Neural crest cell (in vitro differentiated cells): Measurements from ENCODE around the gene KNCN. TPM values are rescaled to one million over a fixed set of nuclear protein-coding genes. Genes with fewer than 3 reads are reported as not detected.

ENCODE experiments used
- DNase-seq: peaks from one replicate; pipeline ENCODE4 v3.0.0; 2021; ENCODE audit warnings: low read depth, mixed read lengths, low spot score
- H3K27ac Mint-ChIP-seq: one replicate; pipeline ENCODE4 v1.8.0; 2021; ENCODE audit warnings: mild to moderate bottlenecking, mixed read lengths; ENCODE audit not compliant: unreplicated experiment
- H3K27me3 Mint-ChIP-seq: 2 replicates; pipeline ENCODE4 v1.8.0; 2021; ENCODE audit warnings: low read depth, mild to moderate bottlenecking, mixed read lengths
- H3K36me3 Mint-ChIP-seq: 2 replicates; pipeline ENCODE4 v1.8.0; 2021; ENCODE audit warnings: low read depth, mild to moderate bottlenecking, mixed read lengths
- H3K4me1 Mint-ChIP-seq: 2 replicates; pipeline ENCODE4 v1.8.0; 2021; ENCODE audit warnings: mixed read lengths
- H3K4me3 Mint-ChIP-seq: one replicate; pipeline ENCODE4 v1.8.0; 2021; ENCODE audit warnings: mild to moderate bottlenecking, mixed read lengths
- H3K9me3 Mint-ChIP-seq: 2 replicates; pipeline ENCODE4 v1.8.0; 2021; ENCODE audit warnings: mixed read lengths
- total RNA-seq: library from RNA; stranded (reverse); gene quantifications from 2 replicates; pipeline ENCODE4 v1.2.1, GENCODE V29; 2021
- TF ChIP-seq, protein P1 (sequence below): fragments of 200-600 bp; sonication (generic); conservative IDR thresholded peaks from 2 replicates; pipeline ENCODE4 v1.5.0; 2021; ENCODE audit warnings: antibody characterized with exemption, mild to moderate bottlenecking

The KNCN gene
- total RNA-seq, 1 donor from 2014 or later, result not detected

DNA sequence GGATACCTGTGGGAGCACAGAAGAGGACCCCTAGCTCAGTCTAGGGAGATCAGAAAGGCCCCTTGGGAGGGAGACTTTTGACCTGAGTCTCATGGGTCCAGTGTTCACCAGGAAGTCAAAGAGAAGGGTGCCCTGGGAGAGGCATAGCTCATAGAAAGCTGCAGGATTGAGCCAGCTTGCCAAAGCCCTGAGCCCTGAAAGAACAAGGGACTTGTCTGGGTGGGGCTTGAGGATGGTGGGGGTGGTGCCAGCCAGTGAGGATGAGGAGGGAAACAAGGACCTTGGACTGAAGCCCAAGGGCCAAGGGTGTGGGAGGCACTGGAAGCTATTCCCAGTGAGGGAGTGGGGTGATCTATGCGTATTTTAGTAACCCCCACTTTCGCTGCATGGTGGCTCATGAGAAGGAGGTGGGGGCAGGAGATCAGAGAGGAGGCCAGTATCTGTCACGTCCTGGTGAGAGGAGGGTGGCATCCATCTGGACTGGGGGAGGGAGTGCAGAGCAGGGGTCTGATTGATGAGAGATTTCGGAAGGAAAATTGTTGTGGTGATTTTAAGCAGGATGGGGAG lies 33.4 kb downstream of the KNCN start:
- H3K4me1 Mint-ChIP-seq, result peaks cover 12% of the 10 kb centered on the region
- no peaks in the 10 kb centered on the region for H3K36me3 Mint-ChIP-seq
- no peaks in the 10 kb centered on the region for H3K9me3 Mint-ChIP-seq
- DNase-seq, result no peak
- TF ChIP-seq, protein P1, sequence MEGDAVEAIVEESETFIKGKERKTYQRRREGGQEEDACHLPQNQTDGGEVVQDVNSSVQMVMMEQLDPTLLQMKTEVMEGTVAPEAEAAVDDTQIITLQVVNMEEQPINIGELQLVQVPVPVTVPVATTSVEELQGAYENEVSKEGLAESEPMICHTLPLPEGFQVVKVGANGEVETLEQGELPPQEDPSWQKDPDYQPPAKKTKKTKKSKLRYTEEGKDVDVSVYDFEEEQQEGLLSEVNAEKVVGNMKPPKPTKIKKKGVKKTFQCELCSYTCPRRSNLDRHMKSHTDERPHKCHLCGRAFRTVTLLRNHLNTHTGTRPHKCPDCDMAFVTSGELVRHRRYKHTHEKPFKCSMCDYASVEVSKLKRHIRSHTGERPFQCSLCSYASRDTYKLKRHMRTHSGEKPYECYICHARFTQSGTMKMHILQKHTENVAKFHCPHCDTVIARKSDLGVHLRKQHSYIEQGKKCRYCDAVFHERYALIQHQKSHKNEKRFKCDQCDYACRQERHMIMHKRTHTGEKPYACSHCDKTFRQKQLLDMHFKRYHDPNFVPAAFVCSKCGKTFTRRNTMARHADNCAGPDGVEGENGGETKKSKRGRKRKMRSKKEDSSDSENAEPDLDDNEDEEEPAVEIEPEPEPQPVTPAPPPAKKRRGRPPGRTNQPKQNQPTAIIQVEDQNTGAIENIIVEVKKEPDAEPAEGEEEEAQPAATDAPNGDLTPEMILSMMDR, result no peak
- H3K27me3 Mint-ChIP-seq, result peaks cover 57% of the 10 kb centered on the region
- no peak overlapping the region for H3K4me3 Mint-ChIP-seq
- H3K27ac Mint-ChIP-seq, result no peak overlapping the region

DNA sequence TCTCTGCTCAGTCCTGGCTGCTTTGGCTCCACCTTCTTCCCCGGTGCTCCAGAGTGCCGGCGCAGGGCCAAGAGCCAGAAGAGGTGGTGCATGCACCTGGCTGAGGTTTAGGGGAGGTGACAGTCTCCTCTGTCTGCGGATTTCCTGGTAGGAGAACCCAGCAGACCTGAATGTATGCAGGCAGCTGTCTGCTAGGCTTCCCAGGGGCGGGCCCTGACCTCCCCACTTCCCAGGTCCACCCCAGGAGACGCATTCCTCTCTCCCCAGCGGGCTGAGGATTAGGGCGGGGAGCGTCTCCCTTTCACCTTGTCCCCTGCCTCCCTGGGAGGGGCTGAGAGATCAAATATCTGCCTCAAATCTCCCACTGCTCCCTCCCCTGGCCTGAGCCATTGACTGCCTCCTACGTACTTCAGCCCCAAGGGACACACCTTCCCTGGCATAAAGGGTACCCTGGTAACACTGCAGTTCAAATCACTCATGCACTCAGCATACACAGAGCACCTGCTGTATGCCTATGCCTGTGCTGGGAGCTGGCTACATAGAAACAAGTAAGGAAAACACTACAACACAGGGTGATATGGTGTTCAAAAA lies 34.3 kb downstream of the KNCN start:
- H3K4me1 Mint-ChIP-seq, result peaks cover 12% of the 10 kb centered on the region
- H3K4me3 Mint-ChIP-seq, result no peak overlapping the region
- TF ChIP-seq, protein P1, result no peak
- no peaks in the 10 kb centered on the region for H3K9me3 Mint-ChIP-seq
- no peak overlapping the region for H3K27ac Mint-ChIP-seq
- H3K36me3 Mint-ChIP-seq, result no peaks in the 10 kb centered on the region
- H3K27me3 Mint-ChIP-seq, result peaks cover 57% of the 10 kb centered on the region
- no peak for DNase-seq

DNA sequence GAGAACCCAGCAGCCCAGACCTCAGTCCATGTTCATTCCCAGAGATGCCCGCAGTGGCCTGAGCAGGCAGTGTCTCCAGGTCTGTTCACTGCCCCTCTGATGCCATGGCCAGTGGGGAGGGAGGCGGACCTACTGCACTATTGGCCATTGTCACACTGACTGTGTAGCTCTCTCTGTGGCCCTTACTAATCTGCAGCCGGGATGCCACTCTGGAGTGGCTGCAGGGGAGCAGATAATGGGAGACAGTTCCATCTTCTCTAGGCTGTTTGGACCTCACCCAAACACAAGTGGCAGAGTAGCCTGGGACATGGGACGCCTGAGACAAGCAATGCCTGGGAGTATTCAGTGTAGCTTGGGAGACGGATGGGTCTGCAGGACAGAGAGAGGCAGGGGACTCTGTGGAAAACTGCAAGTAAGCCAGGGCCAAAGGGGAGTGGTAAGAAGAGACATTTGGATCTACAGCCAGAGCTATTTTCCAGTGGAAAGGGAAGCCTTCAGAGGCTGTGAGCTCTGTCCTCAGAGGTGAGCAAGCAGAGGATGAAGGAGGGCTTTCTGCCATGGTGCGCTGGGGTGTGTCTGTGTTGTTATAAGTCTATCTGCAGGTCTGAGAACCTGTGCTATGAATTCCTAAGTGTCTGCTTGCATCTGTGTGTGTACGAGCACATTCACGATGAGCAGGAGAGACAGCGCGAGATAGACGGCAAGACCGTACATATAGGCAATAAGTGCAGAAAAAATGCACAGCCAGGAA lies 35.1 kb downstream of the KNCN start:
- TF ChIP-seq, protein P1, result no peak
- peaks cover 55% of the 10 kb centered on the region for H3K27me3 Mint-ChIP-seq
- H3K27ac Mint-ChIP-seq, result no peak overlapping the region
- no peaks in the 10 kb centered on the region for H3K9me3 Mint-ChIP-seq
- H3K4me3 Mint-ChIP-seq, result no peak overlapping the region
- H3K36me3 Mint-ChIP-seq, result no peaks in the 10 kb centered on the region
- peaks cover 12% of the 10 kb centered on the region for H3K4me1 Mint-ChIP-seq
- DNase-seq, result no peak

DNA sequence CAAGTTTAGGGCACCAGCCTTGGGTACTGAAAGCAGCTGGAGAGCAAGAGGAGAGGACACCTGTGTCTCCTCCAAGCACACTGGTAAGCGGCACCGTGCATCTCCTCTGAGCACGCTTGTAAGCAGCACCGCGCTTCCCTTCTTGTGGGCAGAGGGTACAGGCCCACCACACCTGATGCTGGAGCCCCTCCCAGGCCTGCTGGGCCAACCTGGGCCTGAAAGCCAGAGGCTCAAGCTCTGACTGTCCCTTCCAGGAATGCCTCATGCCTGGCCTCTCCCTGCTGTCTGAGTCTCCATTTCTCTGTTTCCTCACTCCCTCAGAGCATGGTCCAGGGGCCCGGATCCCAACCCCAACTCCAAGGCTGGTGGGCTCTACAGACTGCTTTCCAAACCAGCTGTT lies 35.9 kb downstream of the KNCN start:
- H3K27me3 Mint-ChIP-seq, result peaks cover 56% of the 10 kb centered on the region
- H3K4me1 Mint-ChIP-seq, result peaks cover 9% of the 10 kb centered on the region
- DNase-seq, result no peak
- H3K9me3 Mint-ChIP-seq, result no peaks in the 10 kb centered on the region
- no peak overlapping the region for H3K27ac Mint-ChIP-seq
- H3K36me3 Mint-ChIP-seq, result no peaks in the 10 kb centered on the region
- TF ChIP-seq, protein P1, result no peak
- no peak overlapping the region for H3K4me3 Mint-ChIP-seq

DNA sequence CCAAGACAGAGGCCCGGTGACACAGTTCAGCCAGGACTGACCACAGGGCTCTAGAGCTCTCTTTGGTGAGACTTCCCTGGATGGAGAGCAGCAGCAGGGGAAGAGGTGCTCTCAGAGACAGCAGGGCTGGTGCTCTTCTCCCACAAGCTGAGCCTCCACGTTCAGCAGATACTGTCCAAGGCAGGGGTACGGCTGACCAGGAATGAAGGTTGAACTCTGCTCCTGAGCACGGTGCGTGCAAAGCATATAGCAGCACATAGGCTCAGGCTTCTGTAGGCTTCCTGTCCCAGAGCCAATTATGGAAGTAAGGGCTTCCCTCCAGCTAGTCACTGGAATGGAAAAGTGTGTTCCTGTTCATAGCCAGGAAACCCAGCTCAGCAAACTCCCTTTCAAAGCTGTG lies 37.9 kb downstream of the KNCN start:
- Mint-ChIP-seq H3K27me3 (peaks cover 48% of the 10 kb centered on the region), H3K4me3 (no peak overlapping the region), H3K4me1 (no peaks in the 10 kb centered on the region), H3K9me3 (no peaks in the 10 kb centered on the region), H3K27ac (no peak overlapping the region), H3K36me3 (no peaks in the 10 kb centered on the region)
- DNase-seq, result no peak
- TF ChIP-seq, protein P1, result no peak
